Left colon (tissue), 2 donors: ENCODE measurements around the gene EAF1. TPM values are rescaled to one million over a fixed set of nuclear protein-coding genes. Genes with fewer than 3 reads are reported as not detected.

Experiments used
- total RNA-seq, 2 donors: library from RNA; stranded (reverse); fragmentation: NEBNext Ultra II Directional; extraction: Animal tissue kit (Norgen Biotek cat#: 25700); gene quantifications; one replicate each; pipeline ENCODE4 v1.2.1, GENCODE V29; 2021
- donor health status: DM: no; HTN: no; CAD: no.
- donor health status: DM: yes; HTN: yes; CAD: no.

The EAF1 gene
- total RNA-seq, 2 donors from 2014 or later = 21.4 to 22.4 TPM

Other genes with a start within 250 kb of the EAF1 start
- 10 to 100 TPM; 33.6 to 39.0 TPM for gene CAPN7, start 221.4 kb upstream of the EAF1 start, total RNA-seq
- 10 to 100 TPM in 1 of 2 donors, 1 to 10 TPM in 1; 7.6 to 12.1 TPM for gene SH3BP5, start 95.0 kb upstream of the EAF1 start, total RNA-seq
- 1 to 10 TPM; 6.3 to 8.0 TPM for gene METTL6, start 54 bp upstream of the EAF1 start, total RNA-seq
- gene COLQ, start 94.1 kb downstream of the EAF1 start, total RNA-seq = 1 to 10 TPM; 1.3 to 1.7 TPM
- gene HACL1, start 174.0 kb downstream of the EAF1 start, total RNA-seq = 10 to 100 TPM; 12.8 to 16.5 TPM
- 10 to 100 TPM; 29.8 to 32.3 TPM for gene BTD, start 174.1 kb downstream of the EAF1 start, total RNA-seq